NCI-H2107 (cell line): ENCODE measurements around the gene PRKAR1B.
A peak's percentile ranks its signal among the peaks of the same experiment; 100 is the strongest.
"Not testable (repeated sequence)": the region's sequence is repeated elsewhere in the genome, so short reads cannot be mapped to it uniquely, and the experiment has no call there.

Source experiments
- DNase-seq: peaks from one replicate; lab custom pipeline; 2025; lab: John Stamatoyannopoulos, UW

The PRKAR1B gene

DNA sequence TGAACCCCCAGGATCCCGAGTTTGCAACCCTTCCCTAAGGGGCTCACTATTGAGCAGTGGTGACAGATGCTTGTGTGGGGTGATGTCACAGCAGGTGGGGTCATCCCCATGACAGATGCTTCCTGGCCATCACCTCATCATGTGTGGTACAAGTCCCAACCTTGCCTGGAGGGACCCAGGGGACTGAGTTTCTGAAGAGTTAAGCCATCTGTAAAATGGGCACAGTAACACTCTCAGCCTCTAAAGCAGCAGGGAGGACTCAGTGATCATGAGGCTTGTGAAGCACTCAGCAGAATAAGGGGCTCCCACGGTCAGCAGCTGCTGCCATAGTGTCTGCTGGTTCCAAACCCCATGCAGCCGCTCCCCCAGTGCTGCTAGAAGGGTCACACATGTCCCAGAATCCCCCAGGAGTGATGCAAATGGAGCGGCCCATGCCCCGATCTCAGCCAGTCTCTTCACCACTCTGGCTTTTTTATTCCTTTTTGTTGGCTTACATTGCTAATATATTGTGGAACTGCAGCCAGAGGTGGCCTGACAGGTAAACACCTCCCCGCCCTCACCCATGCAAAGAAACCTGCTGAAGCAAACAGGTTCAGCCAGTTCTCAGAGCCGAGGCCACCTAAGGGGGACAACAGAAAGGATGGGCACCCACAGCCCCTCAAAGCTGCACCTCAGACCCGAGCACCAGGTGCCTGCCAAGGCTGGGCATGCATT is 105.4 kb downstream of the PRKAR1B start:
- DNase-seq = no peak

DNA sequence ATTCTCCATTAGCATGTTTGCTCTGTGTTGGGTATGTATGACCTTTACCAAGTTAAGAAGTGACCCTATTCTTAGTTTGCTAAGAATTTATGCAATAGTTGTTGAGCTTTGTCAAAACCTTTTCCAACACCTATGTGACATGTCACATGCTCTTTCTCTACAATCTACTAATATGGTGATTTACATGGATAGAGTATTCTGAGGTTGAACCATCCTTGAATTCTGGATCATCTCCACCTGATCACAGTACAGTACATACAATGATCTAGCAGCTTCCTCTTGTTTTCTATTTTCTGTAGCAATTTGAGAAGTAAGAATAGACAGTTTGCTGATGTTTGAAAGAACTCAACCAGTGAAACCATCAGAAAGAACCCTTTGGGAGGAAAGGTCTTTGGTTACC is 106.2 kb downstream of the PRKAR1B start:
- DNase-seq = no peak

GRCh38 chr7:620056-620455 is 107.0 kb downstream of the PRKAR1B start:
- DNase-seq = no peak

DNA sequence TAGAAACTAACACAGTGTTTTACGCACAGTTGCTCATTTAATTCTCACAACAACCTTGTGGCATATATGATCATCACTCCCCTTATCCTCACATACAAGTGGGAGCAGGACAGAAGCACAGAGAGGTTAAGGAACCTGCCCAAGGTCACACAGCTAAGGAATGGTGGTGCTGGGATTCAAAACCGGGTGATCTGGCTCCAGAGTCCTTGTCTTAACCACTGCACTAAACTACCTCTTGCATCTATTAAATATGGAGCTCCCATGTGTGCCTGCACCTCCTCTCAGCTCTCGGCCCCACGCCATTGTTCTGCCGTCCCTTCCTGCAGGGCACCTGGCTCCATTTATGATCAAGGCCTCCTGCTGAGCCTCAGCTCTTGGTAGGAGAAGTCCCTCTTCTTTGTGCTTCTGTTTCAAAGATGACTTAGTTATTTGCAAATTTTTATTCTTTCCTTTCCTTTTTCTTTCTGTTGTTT is 107.7 kb downstream of the PRKAR1B start:
- DNase-seq = no peak

DNA sequence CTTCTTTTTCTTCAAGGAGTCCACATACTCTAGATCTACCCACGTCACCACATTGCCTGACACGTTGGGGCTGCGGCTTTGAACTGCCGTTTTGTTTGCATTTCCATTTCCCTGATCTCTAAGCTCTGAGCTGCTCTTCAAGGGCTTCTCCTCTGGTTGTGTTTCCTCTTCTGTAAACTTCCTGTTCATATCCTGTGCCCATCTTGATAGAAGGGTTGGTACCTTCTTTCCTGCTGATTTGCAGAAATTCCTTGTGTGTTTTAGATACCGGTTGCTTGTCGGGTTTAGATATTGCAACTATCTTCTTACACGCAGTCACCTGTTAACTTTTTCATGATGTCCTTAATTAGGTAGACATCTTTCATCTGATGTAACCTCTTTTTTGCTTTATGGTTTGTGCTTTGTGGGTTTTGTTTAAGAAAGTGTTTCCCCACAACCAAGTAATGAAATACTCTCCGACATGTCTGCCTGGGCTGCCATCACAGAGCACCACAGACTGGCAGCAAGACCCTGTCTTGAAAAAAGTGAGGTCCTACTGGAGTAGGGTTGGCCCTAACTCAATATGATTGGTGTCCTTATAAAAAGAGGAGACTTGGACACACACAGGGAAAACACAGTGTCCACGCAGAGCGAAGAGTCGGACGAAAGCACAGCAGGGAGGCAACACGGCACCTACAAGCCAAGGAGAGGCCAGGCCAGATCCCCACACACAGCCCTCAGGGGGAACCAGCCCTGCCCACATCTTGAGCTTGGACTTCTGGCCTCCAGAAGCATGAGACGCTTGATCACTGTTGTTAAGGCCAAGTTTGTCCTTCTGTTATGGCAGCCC is 108.3 kb downstream of the PRKAR1B start:
- no peak for DNase-seq

- DNase-seq = no peak
Measured at GRCh38 chr7:617614-618538, 109.2 kb downstream of the PRKAR1B start.

- DNase-seq = no peak
Measured at GRCh38 chr7:613442-614140, 113.5 kb downstream of the PRKAR1B start.

GRCh38 chr7:611837-612236 is 115.2 kb downstream of the PRKAR1B start:
- DNase-seq = not testable (repeated sequence)

DNA sequence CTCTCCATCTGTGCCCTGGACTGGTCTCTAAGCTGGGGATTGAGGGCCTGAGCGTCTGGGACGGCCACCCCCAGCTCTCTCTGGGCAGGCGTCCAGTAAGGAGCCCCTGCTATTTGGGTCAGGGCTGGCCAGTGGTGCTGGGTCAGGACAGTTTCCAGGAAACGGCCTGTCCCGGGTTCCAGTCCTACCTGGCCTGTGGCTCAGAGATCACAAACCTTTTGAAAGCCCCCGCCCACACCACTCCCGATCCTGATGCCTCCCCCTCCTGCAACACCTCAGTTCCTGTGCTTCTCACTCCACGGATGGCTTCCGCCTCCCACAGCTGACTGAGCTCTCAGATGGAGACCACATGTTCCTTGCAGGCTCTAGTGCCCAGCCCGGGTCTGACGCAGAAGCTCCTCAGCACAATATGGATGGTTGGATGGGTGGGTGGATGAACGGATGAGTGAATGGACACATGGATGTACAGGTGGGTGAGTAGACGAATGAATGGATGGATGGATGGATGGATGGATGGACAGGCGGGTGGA is 115.7 kb downstream of the PRKAR1B start:
- DNase-seq = no peak

DNA sequence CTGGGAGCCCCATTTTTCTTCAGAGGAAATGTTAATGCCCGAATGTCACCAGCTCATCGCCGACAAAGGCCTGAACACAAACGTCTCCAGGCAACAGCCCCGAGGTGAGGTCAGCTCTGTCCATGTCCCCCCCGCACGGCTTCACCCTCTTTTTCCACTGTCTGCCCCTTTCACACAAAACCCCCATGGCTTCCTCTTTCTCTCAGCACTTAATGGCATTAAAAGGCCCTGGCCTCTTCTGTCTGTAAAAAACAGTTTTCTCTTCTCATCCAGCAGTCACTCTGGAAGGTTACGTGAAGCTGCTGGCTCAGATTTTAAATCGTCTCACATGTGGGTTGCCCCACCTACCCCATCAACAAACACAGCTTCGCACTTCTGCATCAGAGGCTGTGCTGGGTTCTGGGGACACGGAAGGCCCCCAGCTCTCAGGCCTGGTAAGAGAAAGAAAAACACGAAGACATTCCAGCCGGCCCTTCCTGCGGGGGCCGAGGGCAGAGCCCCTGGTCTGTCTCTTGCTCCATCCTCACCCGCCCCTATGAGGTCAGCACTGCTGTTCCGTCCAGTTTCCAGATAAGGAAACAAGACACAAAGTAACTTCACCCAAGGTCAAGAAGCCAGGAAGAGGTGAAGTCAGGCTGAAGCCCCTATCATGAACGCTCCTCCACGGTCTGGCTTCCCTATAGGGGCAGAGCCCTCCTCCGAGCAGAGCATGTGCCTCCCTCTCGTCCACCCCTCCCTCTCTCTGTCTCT is 116.4 kb downstream of the PRKAR1B start:
- DNase-seq = no peak

GRCh38 chr7:610141-610530 is 116.9 kb downstream of the PRKAR1B start:
- DNase-seq = no peak

GRCh38 chr7:609365-609764 is 117.7 kb downstream of the PRKAR1B start:
- DNase-seq = no peak

DNA sequence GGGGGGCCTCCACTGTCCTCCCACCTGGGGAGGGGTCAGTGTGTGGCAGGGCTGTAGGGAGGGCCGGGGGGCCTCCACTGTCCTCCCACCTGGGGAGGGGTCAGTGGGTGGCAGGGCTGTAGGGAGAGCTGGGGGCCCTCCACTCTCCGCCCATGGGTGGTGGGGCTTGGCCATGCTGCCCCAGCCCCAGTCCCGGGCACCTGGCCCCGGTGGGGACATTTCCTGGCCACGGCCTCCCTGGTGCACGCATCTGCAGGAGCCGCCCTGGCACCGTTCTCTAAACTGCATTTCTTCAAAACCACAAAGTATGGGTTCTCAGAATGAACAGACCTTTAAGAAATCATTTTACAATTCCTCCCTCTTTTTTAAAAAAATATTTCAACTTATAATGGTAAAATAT is 118.1 kb downstream of the PRKAR1B start:
- DNase-seq = no peak

DNA sequence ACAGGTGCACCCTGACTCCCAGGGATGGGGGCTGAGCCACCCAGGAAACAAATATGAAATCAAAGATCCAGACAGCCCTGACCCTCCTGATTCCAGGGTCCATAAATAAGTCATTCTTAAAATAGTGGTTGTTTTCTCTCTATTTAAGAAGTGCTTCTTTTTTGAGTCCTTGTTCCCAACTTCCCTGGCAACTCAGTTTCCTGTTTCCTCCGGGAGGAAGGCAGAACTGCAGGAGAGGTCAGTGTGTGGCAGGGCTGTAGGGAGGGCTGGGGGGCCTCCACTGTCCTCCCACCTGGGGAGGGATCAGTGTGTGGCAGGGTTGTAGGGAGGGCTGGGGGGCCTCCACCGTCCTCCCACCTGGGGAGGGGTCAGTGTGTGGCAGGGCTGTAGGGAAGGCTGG is 118.7 kb downstream of the PRKAR1B start:
- DNase-seq = no peak

GRCh38 chr7:607938-608337 is 119.1 kb downstream of the PRKAR1B start:
- DNase-seq = peak; percentile 14

- no peak for DNase-seq
Measured at GRCh38 chr7:605661-606450, 121.2 kb downstream of the PRKAR1B start.

DNA sequence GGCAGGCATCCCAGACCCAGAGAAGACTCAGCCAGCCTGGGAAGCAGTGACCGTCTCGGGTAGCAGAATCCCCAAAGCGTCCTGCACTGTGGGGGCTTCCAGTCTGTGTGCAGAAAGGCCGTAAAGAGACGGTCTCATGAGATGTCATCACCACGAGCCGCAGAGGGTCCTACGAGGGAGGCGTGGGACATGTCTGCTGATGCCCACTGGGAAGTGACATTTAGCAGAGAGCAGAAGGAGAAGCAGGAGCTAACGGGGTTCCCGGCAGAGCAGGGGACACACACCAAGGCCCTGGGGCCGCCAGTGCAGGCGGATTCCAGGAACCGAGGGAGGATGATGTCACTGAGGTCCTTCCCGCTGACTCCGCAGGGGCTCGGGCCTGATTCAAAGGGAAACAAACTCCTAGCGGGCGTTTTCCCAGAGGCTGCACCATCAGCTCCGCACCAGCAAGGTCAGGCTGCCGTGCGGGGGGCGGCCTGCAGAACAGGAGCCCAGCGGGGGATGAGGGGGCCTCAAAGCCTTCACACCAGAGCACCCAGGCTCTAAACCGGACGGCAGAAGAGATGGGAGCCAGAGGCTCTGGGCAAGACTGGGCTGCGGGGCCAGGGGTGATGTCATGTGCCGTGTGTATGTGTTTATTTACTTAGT is 122.1 kb downstream of the PRKAR1B start:
- DNase-seq = no peak

GRCh38 chr7:604001-604883 is 122.8 kb downstream of the PRKAR1B start:
- no peak for DNase-seq
